Activated B cell treated with CpG ODN at 0.5 μM for 24 hours (primary cell): Measurements from ENCODE around the gene ELOVL1. TPM values are rescaled to one million over a fixed set of nuclear protein-coding genes. Genes with fewer than 3 reads are reported as not detected.

ENCODE experiments used
- ATAC-seq: fragments of 200-7000 bp; cut with Tn5 transposase; one replicate; pipeline ENCODE4 v1.10.0; 2021; ENCODE audit warnings: low read depth, mild to moderate bottlenecking, moderate library complexity
- CTCF ChIA-PET: fragments of 350-600 bp; sonication (Branson Sonifier 250); formaldehyde crosslinking; loops from one replicate; lab custom pipeline; 2021; ENCODE audit warnings: antibody characterized with exemption; lab: Charles Lee
- POLR2A ChIA-PET: fragments of 350-600 bp; sonication (Branson Sonifier 250); formaldehyde crosslinking; loops from one replicate; lab custom pipeline; 2021; ENCODE audit warnings: antibody characterized with exemption; lab: Charles Lee
- DNase-seq: peaks from one replicate; pipeline ENCODE4 v3.0.0; 2022
- H3K27ac Mint-ChIP-seq: one replicate; pipeline ENCODE4 v1.8.0; 2020; ENCODE audit warnings: mixed read lengths
- H3K27me3 Mint-ChIP-seq: one replicate; pipeline ENCODE4 v1.8.0; 2021; ENCODE audit warnings: mixed read lengths
- H3K36me3 Mint-ChIP-seq: one replicate; pipeline ENCODE4 v1.8.0; 2021; ENCODE audit warnings: low read depth, mixed read lengths
- H3K4me1 Mint-ChIP-seq: one replicate; pipeline ENCODE4 v1.8.0; 2021; ENCODE audit warnings: mixed read lengths
- H3K4me3 Mint-ChIP-seq: one replicate; pipeline ENCODE4 v1.8.0; 2020; ENCODE audit warnings: mild to moderate bottlenecking, mixed read lengths
- H3K9me3 Mint-ChIP-seq: one replicate; pipeline ENCODE4 v1.8.0; 2020; ENCODE audit warnings: mixed read lengths
- intact Hi-C: fragments of 100-400 bp; cut with micrococcal nuclease; formaldehyde crosslinking; loops from one replicate; pipeline ENCODE4 v1.15.1; 2024
- total RNA-seq: library from RNA; stranded (reverse); gene quantifications from 2 replicates; pipeline ENCODE4 v1.2.3, GENCODE V29; 2022
- TF ChIP-seq, protein P1 (sequence below): fragments of 200-600 bp; IDR thresholded peaks from one replicate; pipeline ENCODE4 v1.8.0; 2022; ENCODE audit warnings: antibody characterized with exemption, mild to moderate bottlenecking

The ELOVL1 gene
- total RNA-seq, 1 donor from 2014 or later = 84.2 TPM

DNA sequence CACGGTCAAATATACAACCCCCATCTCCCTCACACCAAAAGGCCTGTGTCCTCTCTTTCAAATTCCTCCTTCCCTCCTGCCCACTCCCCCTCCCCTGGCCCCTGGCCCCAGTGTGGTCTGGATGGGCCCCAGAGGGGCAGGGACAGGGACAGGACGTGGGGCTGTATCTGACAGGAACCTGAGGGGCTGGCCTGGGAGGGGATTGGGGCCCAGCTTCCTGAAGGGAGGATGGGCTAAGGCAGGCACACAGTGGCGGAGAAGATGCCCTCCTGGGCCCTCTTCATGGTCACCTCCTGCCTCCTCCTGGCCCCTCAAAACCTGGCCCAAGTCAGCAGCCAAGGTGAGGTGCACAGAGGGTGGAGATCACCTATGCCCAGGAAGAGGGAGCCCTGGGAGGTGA lies 30.2 kb downstream of the ELOVL1 start, which contains the start of gene MPL:
MPL (plus strand) TSS at position 231 of the 400 bp plus-strand sequence; CDS start at position 262, 31 bp downstream.
- H3K4me3 Mint-ChIP-seq = no peak within 1 kb of the TSS
- intact Hi-C loops = no loop called here
- no peaks in the 10 kb centered on the region for H3K4me1 Mint-ChIP-seq
- H3K27me3 Mint-ChIP-seq = peaks cover 3% of the 10 kb centered on the region
- H3K27ac Mint-ChIP-seq = no peak within 1 kb of the TSS
- H3K9me3 Mint-ChIP-seq = no peaks in the 10 kb centered on the region
- H3K36me3 Mint-ChIP-seq = no peaks in the 10 kb centered on the region
- TF ChIP-seq, protein P1, sequence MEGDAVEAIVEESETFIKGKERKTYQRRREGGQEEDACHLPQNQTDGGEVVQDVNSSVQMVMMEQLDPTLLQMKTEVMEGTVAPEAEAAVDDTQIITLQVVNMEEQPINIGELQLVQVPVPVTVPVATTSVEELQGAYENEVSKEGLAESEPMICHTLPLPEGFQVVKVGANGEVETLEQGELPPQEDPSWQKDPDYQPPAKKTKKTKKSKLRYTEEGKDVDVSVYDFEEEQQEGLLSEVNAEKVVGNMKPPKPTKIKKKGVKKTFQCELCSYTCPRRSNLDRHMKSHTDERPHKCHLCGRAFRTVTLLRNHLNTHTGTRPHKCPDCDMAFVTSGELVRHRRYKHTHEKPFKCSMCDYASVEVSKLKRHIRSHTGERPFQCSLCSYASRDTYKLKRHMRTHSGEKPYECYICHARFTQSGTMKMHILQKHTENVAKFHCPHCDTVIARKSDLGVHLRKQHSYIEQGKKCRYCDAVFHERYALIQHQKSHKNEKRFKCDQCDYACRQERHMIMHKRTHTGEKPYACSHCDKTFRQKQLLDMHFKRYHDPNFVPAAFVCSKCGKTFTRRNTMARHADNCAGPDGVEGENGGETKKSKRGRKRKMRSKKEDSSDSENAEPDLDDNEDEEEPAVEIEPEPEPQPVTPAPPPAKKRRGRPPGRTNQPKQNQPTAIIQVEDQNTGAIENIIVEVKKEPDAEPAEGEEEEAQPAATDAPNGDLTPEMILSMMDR = no peak
- ChIA-PET POLR2A (no interaction called here), CTCF (no interaction called here)
- ATAC-seq = no peak
- DNase-seq = no peak

DNA sequence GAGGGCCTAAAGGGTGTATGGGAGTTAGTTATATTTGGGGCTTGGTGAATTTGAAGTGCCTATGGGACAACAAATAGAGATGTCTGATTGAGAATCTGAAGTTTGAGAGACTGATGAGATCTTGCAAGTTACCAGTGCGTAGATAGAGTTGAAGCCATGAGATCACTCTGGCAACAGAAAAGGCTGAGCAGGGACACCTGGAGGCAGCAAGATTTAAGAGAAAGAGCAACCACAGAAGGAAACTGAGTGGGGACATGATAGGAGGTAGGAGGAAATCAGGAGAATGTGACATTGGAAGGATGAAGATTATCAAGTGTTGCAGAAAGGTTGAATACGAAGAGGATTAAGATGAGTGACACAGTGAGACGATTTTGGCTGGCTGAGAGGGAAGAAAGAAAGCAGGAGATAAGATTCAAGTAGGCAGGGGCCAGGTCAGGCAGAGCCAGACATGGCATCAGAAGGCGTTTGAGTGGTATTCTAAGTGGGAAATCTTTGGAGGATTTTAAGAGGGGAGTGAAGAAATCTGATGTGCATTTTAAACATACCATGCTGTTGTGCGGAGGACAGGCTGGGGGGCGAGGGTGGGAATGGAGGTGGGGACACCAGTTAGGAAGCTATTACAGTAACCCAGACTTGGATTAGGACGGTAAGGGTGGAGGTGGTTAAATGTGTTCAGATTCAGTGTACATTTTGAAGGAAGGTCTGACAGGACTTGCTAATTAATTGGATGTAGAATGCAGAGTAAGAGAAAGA lies 33.2 kb downstream of the ELOVL1 start:
- Mint-ChIP-seq H3K9me3 (no peaks in the 10 kb centered on the region), H3K36me3 (no peaks in the 10 kb centered on the region), H3K4me1 (no peaks in the 10 kb centered on the region), H3K27ac (no peak overlapping the region), H3K4me3 (no peak overlapping the region), H3K27me3 (peaks cover 3% of the 10 kb centered on the region)
- intact Hi-C loops = no loop called here
- ChIA-PET CTCF (no interaction called here), POLR2A (no interaction called here)
- TF ChIP-seq, protein P1 = no peak
- ATAC-seq (no peak), DNase-seq (no peak)

DNA sequence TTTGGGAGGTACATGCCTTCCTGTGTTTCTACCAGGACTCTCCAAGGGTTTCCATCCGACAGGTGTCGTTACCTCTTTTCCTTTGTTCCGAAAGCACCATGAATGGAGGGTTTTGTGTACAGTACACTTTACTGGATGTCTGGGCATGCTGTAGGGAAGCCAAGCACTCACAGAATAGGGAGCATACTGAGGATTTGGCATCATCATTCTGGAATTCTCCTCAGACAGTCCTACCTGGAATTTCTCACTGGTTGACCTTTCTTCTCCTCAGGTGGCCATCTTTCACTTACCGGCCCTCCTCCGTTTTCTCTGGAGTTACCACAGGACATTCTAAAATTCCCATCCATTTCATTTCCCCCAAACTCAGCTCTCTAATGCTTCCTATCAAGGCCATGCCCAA lies 36.1 kb downstream of the ELOVL1 start:
- ATAC-seq = no peak
- no peaks in the 10 kb centered on the region for H3K4me1 Mint-ChIP-seq
- peaks cover 5% of the 10 kb centered on the region for H3K9me3 Mint-ChIP-seq
- H3K4me3 Mint-ChIP-seq = no peak overlapping the region
- TF ChIP-seq, protein P1 = no peak
- no peak for DNase-seq
- CTCF ChIA-PET = no interaction called here
- no peaks in the 10 kb centered on the region for H3K27me3 Mint-ChIP-seq
- intact Hi-C loops = no loop called here
- no peak overlapping the region for H3K27ac Mint-ChIP-seq
- H3K36me3 Mint-ChIP-seq = no peaks in the 10 kb centered on the region
- POLR2A ChIA-PET = no interaction called here

DNA sequence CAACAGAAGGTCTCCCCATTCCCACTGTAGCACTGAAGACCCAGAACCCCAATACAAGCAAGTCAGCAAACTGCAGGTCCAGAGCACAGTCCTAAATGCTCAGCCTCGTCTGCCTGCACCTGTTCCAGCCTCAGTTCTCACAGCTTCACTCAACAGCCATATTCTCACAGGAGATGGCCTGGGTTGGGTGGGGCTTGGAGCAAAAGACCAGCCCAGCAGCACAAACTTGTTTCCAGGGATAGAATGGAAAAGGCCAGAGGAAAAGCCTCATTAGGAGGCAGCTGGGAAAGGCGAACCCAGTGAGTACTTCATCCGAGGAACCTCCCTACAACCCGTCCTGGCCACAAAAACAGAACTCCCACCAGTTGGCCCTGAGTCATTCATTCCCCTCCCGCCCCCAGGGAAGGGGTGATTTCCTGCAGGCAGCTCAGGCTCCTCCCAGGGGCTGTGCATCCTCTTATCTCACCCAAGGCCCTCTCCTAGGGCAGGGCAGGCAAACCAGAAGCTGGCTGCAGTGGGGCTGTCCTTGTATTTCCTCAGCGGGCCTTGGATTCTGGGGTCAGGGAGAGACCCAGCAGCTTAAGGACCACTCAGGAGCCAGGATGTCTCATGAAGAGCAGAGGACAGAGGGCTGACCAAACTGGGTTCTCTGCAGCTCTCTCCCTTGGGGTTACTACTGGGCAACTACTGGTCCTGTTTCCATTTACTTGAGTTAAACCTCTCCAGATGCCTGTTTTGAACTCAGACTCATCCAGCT lies 37.6 kb downstream of the ELOVL1 start:
- ATAC-seq = no peak
- intact Hi-C loops = no loop called here

More for the DNA sequence above, 37.6 kb downstream of the ELOVL1 start:
- TF ChIP-seq, protein P1 = no peak
- no peak overlapping the region for H3K4me3 Mint-ChIP-seq
- H3K27ac Mint-ChIP-seq = no peak overlapping the region
- H3K36me3 Mint-ChIP-seq = no peaks in the 10 kb centered on the region
- CTCF ChIA-PET = no interaction called here
- H3K4me1 Mint-ChIP-seq = no peaks in the 10 kb centered on the region
- POLR2A ChIA-PET = no interaction called here
- no peak for DNase-seq
- H3K9me3 Mint-ChIP-seq = peaks cover 11% of the 10 kb centered on the region
- H3K27me3 Mint-ChIP-seq = no peaks in the 10 kb centered on the region
